NCI-H1105 treated with DMSO at 0.1 percent for 48 hours (cell line): ENCODE results near the gene RIC3.
"Not testable (repeated sequence)": the region's sequence is repeated elsewhere in the genome, so short reads cannot be mapped to it uniquely, and the experiment has no call there.

Experiments used
- DNase-seq: peaks from one replicate; lab custom pipeline; 2025; lab: John Stamatoyannopoulos, UW

RIC3 gene

DNA sequence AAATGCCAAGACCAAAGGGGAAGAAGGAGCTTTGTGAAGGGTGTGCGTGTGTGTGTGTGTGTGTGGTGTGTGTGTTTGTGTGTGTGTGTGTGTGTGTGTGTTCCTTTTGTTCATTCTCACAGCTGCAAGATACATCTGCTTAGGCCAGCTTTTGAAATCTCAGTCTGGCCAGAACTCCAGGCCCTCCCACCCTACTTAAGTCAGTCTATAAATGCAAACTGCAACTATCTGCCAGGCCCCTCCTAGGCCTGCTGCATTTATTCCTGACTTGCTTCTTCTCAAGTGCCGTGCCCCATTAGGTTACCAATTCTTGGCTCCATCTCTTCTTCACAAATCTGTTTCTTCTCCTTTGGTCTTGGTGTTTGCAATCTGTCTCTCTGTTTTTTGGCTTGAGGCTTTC lies 21.6 kb upstream of the RIC3 start:
- DNase-seq: no peak

DNA sequence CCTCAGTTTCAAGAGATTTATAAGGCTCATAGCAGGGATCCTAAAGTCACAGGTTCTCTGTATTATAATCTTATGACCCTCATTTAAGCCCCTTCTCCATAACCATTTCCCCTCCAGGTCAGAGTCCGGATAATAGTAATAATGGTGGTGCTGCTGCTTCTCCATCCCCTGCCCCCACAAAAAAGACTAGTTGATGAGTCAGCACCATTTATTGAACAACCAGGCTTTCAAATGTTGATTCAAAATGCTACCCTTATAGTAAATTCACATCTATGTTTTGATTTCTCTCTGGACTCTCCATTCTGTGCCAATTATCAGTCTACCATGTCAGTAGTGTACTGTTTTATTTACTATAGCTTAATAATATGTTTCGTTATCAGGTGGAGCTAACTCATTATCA lies 17.6 kb upstream of the RIC3 start:
- no peak for DNase-seq

DNA sequence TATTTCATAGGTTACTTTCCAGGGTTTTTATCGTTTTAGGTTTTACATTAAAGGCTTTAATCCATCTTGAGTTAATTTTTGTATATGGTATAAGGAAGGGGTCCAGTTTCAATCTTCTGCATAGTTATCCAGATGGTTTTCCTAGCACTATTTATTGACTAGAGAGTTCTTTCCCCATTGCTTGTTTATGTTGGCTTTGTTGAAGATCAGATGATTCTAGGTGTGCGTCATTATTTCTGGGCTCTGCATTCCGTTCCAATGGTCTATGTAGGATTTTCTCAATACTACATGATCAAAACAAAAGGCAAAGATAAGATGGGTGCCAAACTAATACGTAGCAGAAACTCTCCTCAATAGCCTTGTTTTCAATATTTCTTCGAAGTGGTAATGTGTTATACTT lies 14.3 kb upstream of the RIC3 start:
- DNase-seq: no peak

GRCh38 chr11:8180469-8180868 lies 11.6 kb upstream of the RIC3 start:
- DNase-seq: no peak

DNA sequence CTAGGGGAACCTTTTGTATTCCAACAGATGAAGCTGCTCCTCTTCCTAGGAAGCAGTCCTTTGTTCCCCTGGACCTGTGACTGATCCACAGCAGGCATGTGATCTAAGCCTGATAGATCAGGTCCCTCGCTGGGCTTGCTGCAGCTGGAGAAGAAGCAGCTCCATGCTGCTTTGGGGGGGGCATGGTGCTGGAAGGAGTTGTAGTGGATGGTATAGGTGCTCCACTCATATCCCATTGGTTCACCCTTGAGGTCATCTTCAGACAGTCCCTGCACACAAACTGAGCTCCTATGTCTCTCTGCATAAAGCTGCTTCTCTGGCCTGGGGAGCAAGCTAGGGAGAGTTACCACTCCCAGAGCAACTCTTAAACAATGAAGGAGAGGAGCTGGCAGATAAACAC lies 9.5 kb upstream of the RIC3 start:
- no peak for DNase-seq

DNA sequence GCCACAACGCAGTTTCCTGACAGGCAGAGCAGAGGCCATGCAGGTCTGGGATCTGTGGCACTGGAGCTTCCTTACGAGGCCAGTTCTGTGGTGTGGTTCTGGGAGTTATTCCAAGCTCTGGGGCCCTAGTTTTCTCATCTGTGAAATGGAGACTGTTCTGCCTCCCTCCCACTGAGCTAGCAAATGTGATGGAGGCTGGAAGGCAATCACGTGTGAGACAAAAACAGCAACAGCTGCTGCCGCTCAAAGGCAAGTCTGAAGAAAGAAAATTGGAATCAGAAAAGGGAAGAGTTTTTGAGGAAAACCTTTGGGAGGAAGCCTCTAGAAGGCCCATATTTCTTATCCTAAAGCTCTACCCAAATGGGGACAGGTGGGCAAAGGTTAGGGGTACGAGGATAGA lies 8.3 kb upstream of the RIC3 start:
- DNase-seq: no peak

DNA sequence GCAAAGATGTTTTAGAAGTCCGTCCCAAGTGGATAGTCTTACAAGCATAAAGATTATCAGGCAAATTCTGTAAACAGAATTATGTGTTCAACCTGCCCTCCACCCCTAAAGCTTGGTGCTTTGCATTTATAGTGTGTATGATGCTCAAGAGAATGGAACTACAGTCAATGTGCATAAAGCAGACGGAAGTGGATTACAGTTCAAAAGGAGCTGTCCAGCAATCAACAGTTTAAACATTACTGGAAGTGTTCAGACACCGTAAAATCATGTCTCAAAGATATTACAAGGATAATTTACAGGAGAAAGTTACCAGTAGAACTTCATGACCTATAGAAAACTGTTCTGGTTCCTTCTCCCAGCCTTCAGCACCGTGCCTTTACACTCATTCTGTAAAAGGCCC lies 1.0 kb downstream of the RIC3 start:
- no peak for DNase-seq

DNA sequence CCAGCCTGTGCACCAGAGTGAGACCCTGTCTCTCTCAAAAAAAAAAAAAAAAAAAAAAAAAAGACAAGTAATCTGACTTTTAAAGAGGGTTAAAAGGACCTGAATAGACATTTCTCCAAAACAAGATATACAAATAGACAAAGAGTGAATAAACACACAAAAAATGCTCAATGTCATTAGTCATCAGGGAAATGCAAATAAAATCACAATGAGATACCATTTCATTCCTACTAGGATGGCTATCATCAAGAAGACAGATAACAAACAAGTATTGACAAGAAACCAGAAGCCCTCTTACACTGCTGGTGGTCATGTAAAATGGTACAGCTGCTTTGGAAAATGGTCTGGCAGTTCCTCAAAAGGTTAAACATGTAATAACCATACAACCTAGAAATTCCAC lies 4.1 kb downstream of the RIC3 start:
- no peak for DNase-seq

DNA sequence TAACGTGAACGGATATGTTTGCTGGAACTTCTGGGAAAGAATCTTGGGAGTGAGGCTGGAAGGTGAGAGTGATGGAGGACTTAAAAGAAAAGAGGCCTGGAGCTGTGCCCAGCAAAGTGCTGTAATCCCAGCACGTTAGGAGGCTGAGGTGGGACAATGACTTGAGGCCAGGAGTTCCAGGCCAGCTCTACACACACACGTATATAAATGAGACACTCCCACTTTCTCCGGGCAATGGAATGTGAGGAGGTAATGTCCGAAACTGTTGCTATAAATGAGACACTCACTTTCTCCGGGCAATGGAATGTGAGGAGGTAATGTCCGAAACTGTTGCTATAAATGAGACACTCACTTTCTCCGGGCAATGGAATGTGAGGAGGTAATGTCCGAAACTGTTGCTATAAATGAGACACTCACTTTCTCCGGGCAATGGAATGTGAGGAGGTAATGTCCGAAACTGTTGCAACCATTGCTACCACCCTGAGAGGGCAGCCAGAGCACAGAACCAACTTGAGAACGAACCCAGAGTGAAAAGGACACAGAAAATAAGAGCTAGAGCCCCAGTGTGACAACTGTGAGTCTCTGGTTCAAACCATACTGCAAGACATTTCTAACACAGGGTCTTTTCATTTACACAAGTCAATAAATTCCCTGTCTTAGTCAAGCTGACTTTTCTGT lies 7.1 kb downstream of the RIC3 start:
- not testable (repeated sequence) for DNase-seq

DNA sequence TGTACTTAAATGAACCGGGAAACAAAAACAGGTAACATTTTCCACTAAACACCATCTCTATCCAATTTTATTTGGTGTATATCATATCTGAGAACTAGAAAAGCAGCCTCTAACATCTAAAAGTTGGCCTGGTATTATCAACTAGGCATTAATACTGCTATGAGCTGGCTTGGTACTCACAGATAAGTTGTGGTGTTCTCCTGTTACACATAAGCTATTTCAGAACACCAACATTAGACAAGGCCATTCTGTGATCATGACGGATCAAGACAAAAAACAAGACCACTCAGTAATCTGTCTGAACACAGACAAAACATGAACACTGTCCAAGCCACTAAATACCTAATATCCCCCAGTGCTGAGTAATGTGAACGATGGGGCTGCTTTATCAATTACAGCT lies 11.9 kb downstream of the RIC3 start:
- DNase-seq: no peak

- DNase-seq: no peak
Measured at GRCh38 chr11:8149726-8150125, 19.1 kb downstream of the RIC3 start.

DNA sequence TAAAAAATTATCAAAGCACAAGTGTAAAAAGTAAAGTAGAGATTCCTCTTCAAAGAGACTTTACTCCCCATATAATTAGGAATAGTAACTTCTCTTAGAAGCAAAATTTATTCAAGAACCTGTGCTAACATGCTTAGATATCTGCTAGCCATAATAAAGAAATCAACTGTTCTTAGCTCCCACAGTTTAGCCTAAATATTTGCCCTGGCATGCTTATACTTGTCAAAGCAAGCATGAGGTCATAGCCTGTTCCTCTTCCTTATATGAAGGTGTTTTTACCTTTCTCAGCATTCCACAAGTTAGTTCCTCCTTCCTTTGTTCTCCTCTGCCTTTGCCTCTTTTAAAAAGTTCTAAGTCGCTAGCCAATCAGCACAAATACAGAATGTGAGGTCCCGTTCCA lies 30.3 kb downstream of the RIC3 start:
- peak; percentile 2 for DNase-seq

GRCh38 chr11:8127447-8127846 lies 41.4 kb downstream of the RIC3 start:
- DNase-seq: no peak

- DNase-seq: no peak
Measured at GRCh38 chr11:8126649-8127289, 42.1 kb downstream of the RIC3 start.

DNA sequence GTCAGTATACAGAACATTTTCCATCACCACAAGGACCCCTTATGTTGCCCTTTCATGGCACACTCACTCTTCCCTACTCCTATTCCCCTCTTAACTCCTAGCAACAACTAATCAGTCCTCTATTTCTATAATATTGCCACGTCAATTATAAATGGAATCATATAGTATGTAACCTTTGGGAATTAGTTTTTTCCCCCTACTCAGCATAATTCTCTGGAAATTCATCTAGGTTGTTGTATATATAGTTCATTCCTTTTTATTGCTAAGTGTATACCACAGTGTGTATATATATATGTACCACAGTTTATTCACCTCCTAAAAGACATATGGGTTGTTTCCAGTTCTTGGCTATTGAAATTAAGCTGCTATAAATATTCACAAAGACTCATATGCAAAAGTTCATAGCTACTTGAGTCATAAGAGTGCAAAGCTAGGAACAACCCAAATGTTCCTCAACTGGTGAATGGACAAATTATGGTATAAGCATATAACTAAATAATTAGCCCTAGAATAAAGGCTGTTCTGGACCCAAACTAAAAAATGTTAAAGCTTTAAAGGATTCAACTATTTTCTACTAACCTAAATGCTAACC lies 46.6 kb downstream of the RIC3 start:
- DNase-seq: no peak

- no peak for DNase-seq
Measured at GRCh38 chr11:8111636-8112035, 57.2 kb downstream of the RIC3 start.

GRCh38 chr11:8110396-8110795 lies 58.4 kb downstream of the RIC3 start:
- no peak for DNase-seq

- no peak for DNase-seq
Measured at GRCh38 chr11:8109675-8110074, 59.1 kb downstream of the RIC3 start.

DNA sequence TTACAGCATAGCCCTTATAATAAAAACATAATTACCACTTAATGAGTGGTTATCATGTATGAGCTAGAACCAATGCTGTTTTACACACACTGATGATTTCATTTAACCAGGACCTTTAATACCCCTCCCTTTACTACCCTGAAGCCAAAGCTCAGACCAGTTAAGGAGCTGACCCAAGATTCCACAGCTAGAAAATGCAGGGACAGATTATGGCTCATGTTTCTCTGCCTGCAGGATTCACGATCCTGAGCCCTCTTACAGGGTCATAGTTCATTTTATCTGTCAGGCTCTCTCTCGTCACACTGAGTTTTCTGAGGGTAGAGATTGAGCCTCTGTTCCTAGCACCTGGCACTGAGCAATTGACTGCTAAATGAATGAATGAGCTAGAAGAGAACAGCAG lies 60.4 kb downstream of the RIC3 start:
- DNase-seq: no peak

GRCh38 chr11:8107642-8108041 lies 61.2 kb downstream of the RIC3 start:
- DNase-seq: no peak

DNA sequence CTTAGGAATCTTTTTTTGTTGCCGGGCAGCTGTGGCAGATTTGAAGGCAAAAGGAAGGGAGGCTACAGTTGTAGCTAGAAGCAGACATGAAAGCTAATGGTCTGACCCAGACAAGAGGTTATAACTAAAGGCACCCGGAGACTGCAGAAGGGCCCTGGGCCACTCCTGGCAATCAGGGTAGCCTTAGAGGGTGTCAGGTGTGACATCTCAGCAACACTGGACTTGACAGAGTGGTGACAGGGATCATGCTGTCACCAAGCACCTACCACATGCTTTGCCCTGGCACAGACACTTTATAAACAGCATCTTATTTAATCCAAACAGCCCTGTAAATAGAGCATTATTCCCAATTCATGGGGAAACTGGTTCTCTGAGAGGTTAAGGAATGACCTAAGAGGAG lies 62.1 kb downstream of the RIC3 start:
- DNase-seq: no peak

GRCh38 chr11:8105666-8106065 lies 63.2 kb downstream of the RIC3 start:
- DNase-seq: no peak

DNA sequence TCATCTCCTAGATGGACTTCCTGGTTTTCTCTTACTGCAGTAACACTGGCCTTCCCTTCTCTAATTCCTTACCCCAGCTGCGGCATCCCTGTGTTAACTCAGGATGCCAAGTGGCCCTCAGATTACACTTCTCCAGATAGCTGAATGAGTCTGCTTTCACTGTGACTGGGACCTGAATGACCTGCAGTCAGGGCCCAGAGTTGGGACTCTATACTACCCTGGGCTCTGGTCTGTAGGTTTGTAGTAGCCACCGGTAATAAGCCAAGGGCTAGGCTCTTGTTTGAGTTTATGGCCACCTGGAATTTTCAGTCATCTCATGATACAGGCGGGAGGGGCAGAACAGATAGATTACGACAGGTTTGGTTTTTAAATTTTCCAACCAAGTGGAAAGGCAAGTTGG lies 63.7 kb downstream of the RIC3 start:
- DNase-seq: no peak

DNA sequence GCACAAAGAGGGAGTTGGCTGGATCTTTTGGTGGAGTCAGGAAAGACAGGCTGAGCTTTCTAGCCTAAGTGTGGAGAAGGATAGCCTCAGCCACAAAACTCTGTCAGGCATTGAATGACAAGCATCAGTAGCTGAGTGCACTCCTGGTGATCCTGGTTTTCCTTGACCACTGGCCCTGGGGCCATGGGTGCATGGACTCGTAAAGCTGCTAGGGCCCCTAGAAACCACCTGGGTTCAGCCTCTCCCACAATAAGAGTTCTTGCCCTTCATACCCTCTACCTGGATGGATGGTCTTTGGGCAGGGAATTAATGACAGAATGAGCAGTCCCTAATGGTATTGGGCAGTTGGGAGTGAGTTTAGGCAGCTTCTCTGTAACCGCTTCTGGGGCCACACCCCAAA lies 64.9 kb downstream of the RIC3 start:
- no peak for DNase-seq
